Common myeloid progenitor, CD34-positive (primary cell): ENCODE results near the gene PLCD1.

Experiments used
- CTCF ChIA-PET: fragments of 350-600 bp; sonication (Branson Sonifier 250); formaldehyde crosslinking; loops from one replicate; lab custom pipeline; 2021; ENCODE audit warnings: antibody characterized with exemption; lab: Charles Lee
- POLR2A ChIA-PET: fragments of 350-600 bp; sonication (Branson Sonifier 250); formaldehyde crosslinking; loops from one replicate; lab custom pipeline; 2021; ENCODE audit warnings: antibody characterized with exemption; lab: Charles Lee
- DNase-seq, 3 donors: peaks; one replicate each; pipeline versions ENCODE4 v3.0.0 to v3.0.0-alpha.2; 2013
- H3K27ac ChIP-seq, 2 experiments: 1 replicate in 1 of 2; 2 replicates in 1 of 2; pipeline ENCODE4 v1.7.0; 2013; ENCODE audit warnings: inconsistent platforms in 2 of 2, low read length in 2 of 2, mild to moderate bottlenecking in 2 of 2, low read depth in 1 of 2, moderate library complexity in 1 of 2; ENCODE audit not compliant: severe bottlenecking in 2 of 2, insufficient read depth in 1 of 2, poor library complexity in 1 of 2
- H3K27me3 ChIP-seq, 5 experiments: replicated peaks in 2 of 5; 1 replicate in 3 of 5; 2 replicates in 2 of 5; pipeline versions ENCODE4 v1.6.1 to v1.7.0; 2013; ENCODE audit warnings: low read length in 4 of 5, mild to moderate bottlenecking in 2 of 5, moderate library complexity in 2 of 5, inconsistent platforms in 1 of 5; ENCODE audit not compliant: insufficient read depth in 5 of 5, control insufficient read depth in 4 of 5
- H3K36me3 ChIP-seq, 4 experiments: 1 replicate in 2 of 4; 2 replicates in 2 of 4; pipeline versions ENCODE4 v1.6.1 to v1.7.0; 2013; ENCODE audit warnings: low read length in 3 of 4, control low read depth in 1 of 4, mild to moderate bottlenecking in 1 of 4; ENCODE audit not compliant: control insufficient read depth in 4 of 4, insufficient read depth in 4 of 4
- H3K4me1 ChIP-seq, 4 experiments: 1 replicate in 3 of 4; 2 replicates in 1 of 4; pipeline versions ENCODE4 v1.6.1 to v1.7.1; 2013; ENCODE audit warnings: low read length in 3 of 4, mild to moderate bottlenecking in 3 of 4, control low read depth in 1 of 4, inconsistent platforms in 1 of 4, moderate library complexity in 1 of 4; ENCODE audit not compliant: control insufficient read depth in 4 of 4, insufficient read depth in 4 of 4; ENCODE audit errors: control extremely low read depth in 1 of 4
- H3K4me3 ChIP-seq, 7 experiments: 1 replicate in 4 of 7; 2 replicates in 3 of 7; pipeline versions ENCODE4 v1.5.1 to v1.7.0; 2013; ENCODE audit warnings: mild to moderate bottlenecking in 7 of 7, low read length in 6 of 7, moderate library complexity in 6 of 7, inconsistent platforms in 2 of 7, low read depth in 2 of 7, control low read depth in 1 of 7; ENCODE audit not compliant: insufficient read depth in 4 of 7, control insufficient read depth in 1 of 7; ENCODE audit errors: extremely low read depth in 1 of 7
- H3K9me3 ChIP-seq, 5 experiments: 1 replicate in 4 of 5; 2 replicates in 1 of 5; pipeline versions ENCODE4 v1.6.1 to v1.7.1; 2013; ENCODE audit warnings: low read length in 4 of 5, mild to moderate bottlenecking in 2 of 5, inconsistent platforms in 1 of 5, low read depth in 1 of 5, moderate library complexity in 1 of 5; ENCODE audit not compliant: control insufficient read depth in 4 of 5, insufficient read depth in 2 of 5; ENCODE audit errors: control extremely low read depth in 1 of 5
- WGBS: methylation state at CpG from one replicate; pipeline ENCODE4 v1.1.5; 2013; ENCODE audit not compliant: insufficient coverage; 5-methylcytosine and 5-hydroxymethylcytosine counted together

Gene PLCD1

DNA sequence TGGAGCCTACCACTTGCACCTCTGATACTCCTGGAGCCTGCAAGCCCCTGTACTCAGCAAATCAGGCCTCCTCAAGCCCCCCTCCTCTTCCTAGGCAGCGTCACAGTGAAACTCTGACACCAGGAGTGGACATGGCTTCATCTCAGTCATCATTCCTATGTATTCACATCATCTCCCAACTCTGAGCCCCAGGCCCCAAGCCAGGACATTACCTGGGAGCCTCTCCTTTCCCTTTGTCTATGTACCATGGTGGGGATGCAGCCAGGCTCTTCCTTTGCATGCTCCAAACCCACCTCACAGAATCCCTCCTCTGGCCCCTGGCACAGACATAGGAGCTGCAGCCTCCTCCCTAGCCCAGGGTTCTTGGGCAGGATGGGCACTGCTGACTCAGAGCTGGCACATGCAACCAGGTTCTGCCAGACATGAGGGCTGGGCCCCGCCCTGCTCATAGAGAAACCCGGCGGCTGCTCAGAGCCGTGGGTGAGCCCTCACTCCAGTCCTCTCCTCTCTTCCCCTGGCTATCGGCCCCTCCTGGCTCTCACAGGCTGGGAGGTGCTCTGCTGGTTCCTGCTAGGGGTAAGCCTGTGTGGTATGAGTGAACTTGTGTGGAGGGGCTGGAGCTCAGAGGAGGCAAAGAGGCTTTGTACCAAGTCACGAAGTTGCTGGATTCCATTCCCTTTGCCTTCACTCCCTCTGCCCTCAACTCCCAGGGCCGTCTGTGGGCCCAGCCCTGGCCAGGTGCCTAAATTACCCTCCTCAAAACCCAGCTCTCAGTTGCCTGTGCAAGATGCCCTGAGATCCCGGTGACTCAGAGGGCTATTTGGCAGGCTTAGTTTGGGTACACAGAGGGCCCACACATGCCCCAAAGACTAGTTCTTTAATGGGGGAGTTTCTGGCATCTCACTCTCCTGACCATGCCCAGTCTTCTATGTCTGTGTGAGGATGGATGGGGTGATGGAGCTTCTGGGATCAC lies 1.9 kb upstream of the PLCD1 start:
- Histone ChIP-seq H3K27me3 (peaks cover 0 to 54% (median 38%) of the 10 kb centered on the region in 5 experiments), H3K27ac (no peak overlapping the region), H3K36me3 (no peaks in the 10 kb centered on the region), H3K4me3 (no peak overlapping the region), H3K9me3 (no peaks in the 10 kb centered on the region), H3K4me1 (peaks cover 0 to 11% (median 11%) of the 10 kb centered on the region in 4 experiments)
- POLR2A ChIA-PET: no interaction called here
- peak; percentile 26 to 65 (median 48) for DNase-seq
- CTCF ChIA-PET: interaction anchor here (1.1 kb wide), 1 partner anchor 28 kb away, joined by 3 read pairs; no protein-coding TSS in a partner anchor
- WGBS: 68% methylated on average over 4 of the region's 9 CpGs

DNA sequence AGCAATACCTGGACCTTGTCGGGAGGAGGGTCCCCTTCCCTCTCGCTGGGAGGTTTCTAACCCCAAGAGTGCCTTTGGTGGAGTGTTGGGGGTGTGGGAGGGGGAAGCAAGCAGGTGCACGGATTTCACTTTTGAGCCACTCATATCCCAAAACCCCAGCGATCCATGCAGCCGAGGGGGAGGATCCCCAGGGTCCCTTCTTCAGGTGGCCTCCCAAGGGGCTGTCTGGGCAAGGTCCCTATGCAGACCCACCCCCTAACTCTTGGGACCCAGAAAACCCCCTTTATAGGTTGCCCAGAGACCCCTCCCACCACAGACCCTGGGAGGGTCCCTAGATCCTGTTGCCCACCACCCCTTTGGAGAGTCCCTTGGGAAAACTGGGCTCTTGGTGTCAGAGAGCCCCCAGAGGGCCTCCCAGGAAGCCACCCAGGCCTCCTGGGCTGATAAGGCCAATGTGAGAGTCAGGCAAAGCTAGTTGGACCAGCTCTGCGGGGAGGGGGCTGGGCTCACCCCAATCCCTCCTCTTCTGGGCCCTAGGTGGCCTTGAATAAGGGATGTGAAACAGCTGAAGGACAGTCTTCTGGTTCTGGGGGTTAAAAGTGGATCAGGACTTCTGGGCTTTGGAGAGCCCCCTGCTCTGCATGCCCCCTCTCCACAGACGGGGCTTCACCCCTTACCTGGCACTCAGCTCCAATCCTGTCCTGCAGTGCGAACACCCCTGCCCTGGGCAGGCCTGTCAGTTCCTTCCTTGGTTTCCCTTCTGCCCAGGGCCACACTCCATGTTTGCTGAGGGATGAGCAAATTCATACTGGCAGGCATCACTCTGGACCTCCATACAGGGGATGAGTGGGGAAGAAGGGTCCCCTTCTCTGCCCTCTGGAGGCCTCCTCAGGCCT lies 932 bp upstream of the PLCD1 start:
- H3K4me1 ChIP-seq: peaks cover 5 to 17% (median 16%) of the 10 kb centered on the region in 4 experiments
- CTCF ChIA-PET: no interaction called here
- DNase-seq: no peak
- 45% methylated on average over 7 of the region's 8 CpGs for WGBS
- H3K9me3 ChIP-seq: no peaks in the 10 kb centered on the region
- H3K36me3 ChIP-seq: no peaks in the 10 kb centered on the region
- H3K27me3 ChIP-seq: peaks cover 0 to 54% (median 38%) of the 10 kb centered on the region in 5 experiments
- H3K4me3 ChIP-seq: peak overlapping the region in 4 of 7 experiments; percentile 45 to 70 (median 54)
- no peak overlapping the region for H3K27ac ChIP-seq
- POLR2A ChIA-PET: no interaction called here

DNA sequence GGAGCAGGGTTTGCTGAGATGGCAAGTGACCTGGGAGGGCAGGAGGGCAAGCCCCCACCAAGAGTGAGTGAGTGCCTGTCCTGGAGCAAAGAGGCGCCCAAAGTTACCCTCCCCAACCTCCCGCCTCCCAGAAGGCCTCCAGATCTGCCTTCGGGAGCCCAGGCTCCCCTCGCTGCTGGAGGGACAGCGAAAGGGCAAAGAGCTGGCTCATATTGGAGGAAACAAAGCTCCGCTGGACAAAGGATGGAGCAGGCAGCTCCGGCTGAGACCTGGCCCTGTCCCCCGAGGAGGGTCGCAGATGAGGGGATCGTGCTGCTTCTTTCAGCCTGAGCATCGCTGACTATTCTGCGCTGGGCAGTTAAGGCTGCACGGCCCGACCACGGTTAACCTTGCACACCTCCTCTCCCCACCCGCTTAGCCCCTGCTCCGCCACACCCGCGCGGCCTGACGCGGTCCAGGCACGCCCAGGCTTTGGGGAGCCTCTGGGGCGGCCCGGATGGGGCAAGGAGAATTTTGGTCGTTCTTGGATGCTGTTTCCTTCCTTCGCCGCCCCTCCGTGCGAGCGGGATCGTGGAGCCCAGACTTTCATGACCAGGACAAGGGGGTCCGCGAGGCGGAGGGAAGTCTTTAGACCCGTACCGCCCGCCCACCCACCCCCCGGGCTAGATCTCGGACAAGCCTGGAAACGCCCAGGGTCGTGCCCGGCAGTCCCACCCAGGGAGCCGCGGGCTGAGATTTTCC lies 651 bp downstream of the PLCD1 start:
- H3K4me3 ChIP-seq: peak overlapping the region in 6 of 7 experiments; percentile 19 to 70 (median 37)
- H3K4me1 ChIP-seq: peaks cover 6 to 27% (median 22%) of the 10 kb centered on the region in 4 experiments
- no peak for DNase-seq
- peaks cover 0 to 54% (median 38%) of the 10 kb centered on the region in 5 experiments for H3K27me3 ChIP-seq
- no peak overlapping the region for H3K27ac ChIP-seq
- no peaks in the 10 kb centered on the region for H3K36me3 ChIP-seq
- CTCF ChIA-PET: no interaction called here
- 34% methylated on average over 32 of the region's 45 CpGs for WGBS
- no peaks in the 10 kb centered on the region for H3K9me3 ChIP-seq
- POLR2A ChIA-PET: no interaction called here

DNA sequence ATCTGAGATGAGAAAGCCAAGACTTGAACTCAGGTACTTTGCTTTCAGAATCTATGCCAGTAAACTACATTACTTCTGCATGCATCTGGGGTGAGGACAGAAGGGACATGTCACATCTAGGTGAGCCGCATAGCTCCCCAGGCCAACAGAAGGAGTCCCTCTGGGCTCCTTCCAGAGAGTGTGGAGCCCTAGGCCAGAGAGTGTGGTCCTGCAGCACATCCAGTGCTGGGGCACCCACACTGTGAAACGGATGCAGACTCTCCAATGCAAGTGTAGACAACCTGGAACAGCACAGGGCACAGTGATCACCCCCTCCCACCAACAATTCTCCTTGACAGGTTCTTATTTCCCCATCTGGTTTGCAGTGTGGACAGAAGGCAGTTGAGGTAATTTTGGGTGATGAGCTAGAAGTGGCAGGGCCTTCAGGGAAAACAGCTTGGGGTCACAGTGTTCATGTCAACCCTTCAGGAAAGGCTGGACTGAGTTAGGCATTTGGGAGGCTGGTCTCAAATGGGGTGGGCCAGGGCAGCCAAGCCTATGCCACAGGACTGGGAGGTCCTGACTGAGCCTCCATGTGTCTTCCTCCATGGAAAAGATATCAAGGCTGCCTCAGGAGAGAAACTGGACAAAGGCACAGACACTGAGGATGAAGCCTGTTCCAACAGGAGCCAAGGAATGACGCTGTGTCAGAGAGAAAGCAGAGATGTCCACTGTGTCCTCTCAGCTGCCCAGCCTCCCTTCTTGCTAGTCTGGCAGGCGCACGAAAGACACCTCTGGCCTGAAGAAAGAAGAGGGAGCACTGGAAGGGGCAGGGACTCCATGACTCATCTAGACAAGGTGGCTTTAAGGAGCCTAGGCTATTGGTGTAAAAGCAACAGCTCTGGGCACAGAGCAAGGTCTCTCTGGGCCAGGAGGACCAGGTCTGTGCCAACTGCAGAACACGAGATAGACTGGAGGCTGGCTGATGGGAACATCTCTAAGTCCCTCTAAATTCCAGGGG lies 1.7 kb downstream of the PLCD1 start:
- POLR2A ChIA-PET: no interaction called here
- DNase-seq: no peak
- H3K27ac ChIP-seq: no peak overlapping the region
- no peak overlapping the region for H3K4me3 ChIP-seq
- WGBS: 98% methylated on average over 5 of the region's 6 CpGs
- H3K27me3 ChIP-seq: peaks cover 0 to 54% (median 36%) of the 10 kb centered on the region in 5 experiments
- H3K36me3 ChIP-seq: no peaks in the 10 kb centered on the region
- no peaks in the 10 kb centered on the region for H3K9me3 ChIP-seq
- CTCF ChIA-PET: no interaction called here
- H3K4me1 ChIP-seq: peaks cover 8 to 31% (median 25%) of the 10 kb centered on the region in 4 experiments

DNA sequence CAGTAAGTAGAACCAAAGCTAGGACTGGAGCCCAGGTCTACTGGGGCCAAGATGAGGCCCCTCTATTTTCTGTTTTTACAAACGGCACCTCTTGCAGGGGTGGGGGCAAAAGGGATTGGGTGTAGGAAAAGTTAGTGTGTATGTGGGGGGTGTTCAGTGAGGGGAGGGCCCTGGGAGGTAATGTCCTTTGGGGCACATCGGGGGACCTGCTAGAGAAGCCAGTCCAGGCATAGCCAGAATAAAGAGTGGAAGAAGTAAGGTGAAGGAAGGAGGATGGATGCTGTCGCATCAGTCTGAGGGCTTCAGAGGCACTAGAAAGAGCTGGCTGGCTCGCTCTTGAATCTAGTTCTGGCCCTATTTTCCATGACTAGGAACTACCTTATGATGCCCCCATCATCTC lies 2.6 kb downstream of the PLCD1 start:
- H3K36me3 ChIP-seq: no peaks in the 10 kb centered on the region

More for the DNA sequence above, 2.6 kb downstream of the PLCD1 start:
- POLR2A ChIA-PET: no interaction called here
- CTCF ChIA-PET: no interaction called here
- 100% methylated on average over 1 of the region's 4 CpGs for WGBS
- Histone ChIP-seq H3K27me3 (peaks cover 0 to 45% (median 32%) of the 10 kb centered on the region in 5 experiments), H3K27ac (no peak overlapping the region), H3K4me1 (peaks cover 8 to 31% (median 25%) of the 10 kb centered on the region in 4 experiments), H3K4me3 (no peak overlapping the region), H3K9me3 (no peaks in the 10 kb centered on the region)
- no peak for DNase-seq
